T-helper 2 cell treated with Interferon-gamma antibody and Interleukin-4, amounts not matched to agents 5 μg/mL and 100 μg/mL, for 36 hours (primary cell): ENCODE data around the gene HMMR.

Source experiments
- DNase-seq: peaks from one replicate; pipeline ENCODE4 v3.0.0; 2021; ENCODE audit warnings: low spot score
- H3K27ac Mint-ChIP-seq: one replicate; pipeline ENCODE4 v1.8.0; 2021; ENCODE audit warnings: mild to moderate bottlenecking, mixed read lengths
- H3K27me3 Mint-ChIP-seq: one replicate; pipeline ENCODE4 v1.8.0; 2021; ENCODE audit warnings: low read depth, mixed read lengths
- H3K36me3 Mint-ChIP-seq: one replicate; pipeline ENCODE4 v1.8.0; 2021; ENCODE audit warnings: low read depth, mixed read lengths
- H3K4me1 Mint-ChIP-seq: one replicate; pipeline ENCODE4 v1.8.0; 2021; ENCODE audit warnings: low read depth, mixed read lengths
- H3K4me3 Mint-ChIP-seq: one replicate; pipeline ENCODE4 v1.8.0; 2022; ENCODE audit warnings: mild to moderate bottlenecking, moderate library complexity, mixed read lengths
- H3K9me3 Mint-ChIP-seq: one replicate; pipeline ENCODE4 v1.8.0; 2021; ENCODE audit warnings: mixed read lengths

HMMR gene

GRCh38 chr5:163475411-163475810, 15.0 kb downstream of the HMMR start:
- Mint-ChIP-seq H3K4me3 (no peak overlapping the region), H3K4me1 (peaks cover 14% of the 10 kb centered on the region), H3K36me3 (peaks cover 58% of the 10 kb centered on the region), H3K27ac (no peak overlapping the region), H3K9me3 (no peaks in the 10 kb centered on the region), H3K27me3 (no peaks in the 10 kb centered on the region)
- DNase-seq = no peak

GRCh38 chr5:163478126-163478981, 17.9 kb downstream of the HMMR start:
- no peaks in the 10 kb centered on the region for H3K27me3 Mint-ChIP-seq
- H3K4me3 Mint-ChIP-seq = no peak overlapping the region
- no peaks in the 10 kb centered on the region for H3K9me3 Mint-ChIP-seq
- peaks cover 60% of the 10 kb centered on the region for H3K36me3 Mint-ChIP-seq
- H3K4me1 Mint-ChIP-seq = peaks cover 14% of the 10 kb centered on the region
- H3K27ac Mint-ChIP-seq = peak overlapping the region; percentile 31
- no peak for DNase-seq

GRCh38 chr5:163478982-163479271, 18.5 kb downstream of the HMMR start:
- H3K4me3 Mint-ChIP-seq = no peak overlapping the region
- no peaks in the 10 kb centered on the region for H3K9me3 Mint-ChIP-seq
- peaks cover 61% of the 10 kb centered on the region for H3K36me3 Mint-ChIP-seq
- H3K27me3 Mint-ChIP-seq = no peaks in the 10 kb centered on the region
- no peak for DNase-seq
- H3K27ac Mint-ChIP-seq = no peak overlapping the region
- peaks cover 14% of the 10 kb centered on the region for H3K4me1 Mint-ChIP-seq

- no peak overlapping the region for H3K27ac Mint-ChIP-seq
- H3K36me3 Mint-ChIP-seq = peaks cover 49% of the 10 kb centered on the region
- no peak overlapping the region for H3K4me3 Mint-ChIP-seq
- no peaks in the 10 kb centered on the region for H3K27me3 Mint-ChIP-seq
- H3K4me1 Mint-ChIP-seq = peaks cover 7% of the 10 kb centered on the region
- no peaks in the 10 kb centered on the region for H3K9me3 Mint-ChIP-seq
- no peak for DNase-seq
Observed at GRCh38 chr5:163489055-163489744, 28.8 kb downstream of the HMMR start.

GRCh38 chr5:163489745-163490075, 29.3 kb downstream of the HMMR start:
- no peak for DNase-seq
- Mint-ChIP-seq H3K27ac (no peak overlapping the region), H3K27me3 (no peaks in the 10 kb centered on the region), H3K4me3 (no peak overlapping the region), H3K36me3 (peaks cover 46% of the 10 kb centered on the region), H3K9me3 (no peaks in the 10 kb centered on the region), H3K4me1 (peaks cover 4% of the 10 kb centered on the region)

GRCh38 chr5:163496286-163496685, 35.9 kb downstream of the HMMR start:
- Mint-ChIP-seq H3K4me3 (no peak overlapping the region), H3K27ac (no peak overlapping the region), H3K9me3 (no peaks in the 10 kb centered on the region), H3K4me1 (no peaks in the 10 kb centered on the region), H3K36me3 (peaks cover 7% of the 10 kb centered on the region), H3K27me3 (no peaks in the 10 kb centered on the region)
- DNase-seq = no peak

- Mint-ChIP-seq H3K27ac (no peak overlapping the region), H3K4me1 (peaks cover under 1% of the 10 kb centered on the region), H3K27me3 (no peaks in the 10 kb centered on the region), H3K36me3 (peaks cover 4% of the 10 kb centered on the region), H3K9me3 (no peaks in the 10 kb centered on the region), H3K4me3 (no peak overlapping the region)
- no peak for DNase-seq
Observed at GRCh38 chr5:163497315-163497714, 36.9 kb downstream of the HMMR start.

- no peak overlapping the region for H3K4me3 Mint-ChIP-seq
- H3K9me3 Mint-ChIP-seq = no peaks in the 10 kb centered on the region
- no peak overlapping the region for H3K27ac Mint-ChIP-seq
Observed at GRCh38 chr5:163498886-163499285, 38.5 kb downstream of the HMMR start.

GRCh38 chr5:163502521-163502920, 42.1 kb downstream of the HMMR start:
- peaks cover 5% of the 10 kb centered on the region for H3K36me3 Mint-ChIP-seq
- H3K27ac Mint-ChIP-seq = no peak overlapping the region
- DNase-seq = no peak
- peaks cover 26% of the 10 kb centered on the region for H3K4me1 Mint-ChIP-seq
- H3K27me3 Mint-ChIP-seq = no peaks in the 10 kb centered on the region
- no peaks in the 10 kb centered on the region for H3K9me3 Mint-ChIP-seq
- peak overlapping the region; percentile 98 for H3K4me3 Mint-ChIP-seq

More at GRCh38 chr5:163498886-163499285, 38.5 kb downstream of the HMMR start:
- Mint-ChIP-seq H3K36me3 (no peaks in the 10 kb centered on the region), H3K4me1 (peaks cover 13% of the 10 kb centered on the region), H3K27me3 (no peaks in the 10 kb centered on the region)
- DNase-seq = no peak

- peak; percentile 45 for DNase-seq
- H3K27me3 Mint-ChIP-seq = no peaks in the 10 kb centered on the region
- H3K36me3 Mint-ChIP-seq = peaks cover 8% of the 10 kb centered on the region
- H3K4me1 Mint-ChIP-seq = peaks cover 35% of the 10 kb centered on the region
- peak overlapping the region; percentile 98 for H3K4me3 Mint-ChIP-seq
- peak overlapping the region; percentile 98 for H3K27ac Mint-ChIP-seq
- no peaks in the 10 kb centered on the region for H3K9me3 Mint-ChIP-seq
Observed at GRCh38 chr5:163503106-163504078, 43.0 kb downstream of the HMMR start.

GRCh38 chr5:163504079-163504931, 43.9 kb downstream of the HMMR start:
- Mint-ChIP-seq H3K27ac (peak overlapping the region; percentile 98), H3K36me3 (peaks cover 13% of the 10 kb centered on the region), H3K4me3 (peak overlapping the region; percentile 98), H3K4me1 (peaks cover 44% of the 10 kb centered on the region), H3K27me3 (no peaks in the 10 kb centered on the region), H3K9me3 (no peaks in the 10 kb centered on the region)
- peak; percentile 55 for DNase-seq

GRCh38 chr5:163505049-163505367, 44.6 kb downstream of the HMMR start:
- no peaks in the 10 kb centered on the region for H3K27me3 Mint-ChIP-seq
- H3K4me1 Mint-ChIP-seq = peaks cover 50% of the 10 kb centered on the region
- peak overlapping the region; percentile 98 for H3K27ac Mint-ChIP-seq
- H3K9me3 Mint-ChIP-seq = no peaks in the 10 kb centered on the region
- DNase-seq = no peak
- H3K4me3 Mint-ChIP-seq = peak overlapping the region; percentile 98
- H3K36me3 Mint-ChIP-seq = peaks cover 16% of the 10 kb centered on the region

- Mint-ChIP-seq H3K4me3 (peak within 1 kb of the TSS; percentile 98), H3K4me1 (peaks cover 52% of the 10 kb centered on the region), H3K27me3 (no peaks in the 10 kb centered on the region), H3K9me3 (no peaks in the 10 kb centered on the region), H3K27ac (peak within 1 kb of the TSS; percentile 98), H3K36me3 (peaks cover 16% of the 10 kb centered on the region)
- DNase-seq = peak; percentile 96
Observed at GRCh38 chr5:163505368-163506094, 45.1 kb downstream of the HMMR start, which contains the start of gene MAT2B. Gene MAT2B, plus strand, starts transcription at chr5:163505619. Its CDS starts 68 bp downstream, at chr5:163505687.
